ENCODE results near the gene SF3A1. TPM values are rescaled to one million over a fixed set of nuclear protein-coding genes. Genes with fewer than 3 reads are reported as not detected.
"Not testable (repeated sequence)": the region's sequence is repeated elsewhere in the genome, so short reads cannot be mapped to it uniquely, and the experiment has no call there.

SF3A1 gene
- polyA plus RNA-seq, 5 donors, result 105 to 165 (median 132) TPM

DNA sequence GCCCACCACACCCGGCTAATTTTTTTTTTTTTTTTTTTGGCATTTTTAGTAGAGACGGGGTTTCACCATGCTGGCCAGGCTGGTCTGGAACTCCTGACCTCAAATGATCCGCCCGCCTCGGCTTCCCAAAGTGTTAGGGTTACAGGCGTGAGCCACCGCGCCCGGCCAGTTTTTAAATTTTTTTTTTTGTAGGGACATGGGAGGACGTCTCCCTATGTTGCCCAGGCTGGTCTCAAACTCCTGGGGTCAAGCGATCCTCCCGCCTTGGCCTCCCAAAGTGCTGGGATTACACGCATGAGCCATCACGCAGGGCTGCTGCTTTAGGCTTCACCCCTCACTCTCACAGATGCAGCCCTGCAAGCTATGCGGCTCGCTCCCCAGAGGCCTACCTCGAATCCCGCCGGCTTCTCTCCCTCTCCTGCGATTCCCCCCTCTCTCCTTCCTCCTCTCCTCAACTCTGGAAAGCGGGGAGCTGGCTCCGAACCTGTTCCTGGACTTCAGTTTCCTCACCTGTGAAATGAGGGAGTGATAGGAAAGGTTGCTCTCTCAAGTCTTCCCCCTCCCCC is 1.0 kb upstream of the SF3A1 start:
- DNase-seq, result no peak

DNA sequence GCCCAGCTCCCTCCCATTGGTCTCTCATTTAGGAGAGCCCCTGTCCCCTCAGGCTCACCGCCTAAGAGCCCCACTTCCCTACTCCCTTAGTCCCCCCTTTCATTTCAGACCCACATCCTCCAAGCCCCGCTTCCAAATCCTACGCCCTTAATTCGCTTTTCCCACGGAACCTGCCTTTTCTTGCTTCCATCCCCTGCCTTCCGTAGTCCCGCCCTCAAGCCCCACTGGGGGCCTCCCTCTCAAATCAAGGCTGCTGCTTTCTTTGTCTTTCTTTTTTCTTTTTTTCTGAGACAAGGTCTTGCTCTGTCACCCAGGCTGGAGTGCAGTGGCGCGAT is 509 bp upstream of the SF3A1 start:
- no peak for DNase-seq

- no peak for DNase-seq
Observed at GRCh38 chr22:30354644-30355043, 2.0 kb downstream of the SF3A1 start.

GRCh38 chr22:30351226-30351625 is 5.5 kb downstream of the SF3A1 start:
- DNase-seq, result no peak

DNA sequence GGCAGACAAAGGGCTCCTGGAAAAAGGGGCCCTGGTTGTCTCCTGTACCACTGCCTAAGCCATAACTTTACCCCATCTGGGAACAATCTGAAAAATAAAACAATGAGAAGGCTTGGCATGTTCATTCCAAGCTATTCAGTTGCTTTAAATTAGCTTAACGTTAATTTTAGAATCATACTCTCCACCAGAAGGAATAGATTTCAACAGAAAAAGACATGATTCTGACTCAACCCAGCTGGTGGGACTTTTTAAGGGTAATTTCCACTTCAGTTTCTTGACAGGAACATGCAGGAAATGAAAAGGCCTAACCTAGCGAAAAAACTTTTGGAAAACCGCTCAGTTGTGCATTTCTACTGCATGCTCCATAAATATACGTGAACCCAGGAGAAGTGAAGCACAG is 7.9 kb downstream of the SF3A1 start:
- peak; percentile 73 to 79 for DNase-seq

- no peak for DNase-seq
Observed at GRCh38 chr22:30348404-30348803, 8.3 kb downstream of the SF3A1 start.

DNA sequence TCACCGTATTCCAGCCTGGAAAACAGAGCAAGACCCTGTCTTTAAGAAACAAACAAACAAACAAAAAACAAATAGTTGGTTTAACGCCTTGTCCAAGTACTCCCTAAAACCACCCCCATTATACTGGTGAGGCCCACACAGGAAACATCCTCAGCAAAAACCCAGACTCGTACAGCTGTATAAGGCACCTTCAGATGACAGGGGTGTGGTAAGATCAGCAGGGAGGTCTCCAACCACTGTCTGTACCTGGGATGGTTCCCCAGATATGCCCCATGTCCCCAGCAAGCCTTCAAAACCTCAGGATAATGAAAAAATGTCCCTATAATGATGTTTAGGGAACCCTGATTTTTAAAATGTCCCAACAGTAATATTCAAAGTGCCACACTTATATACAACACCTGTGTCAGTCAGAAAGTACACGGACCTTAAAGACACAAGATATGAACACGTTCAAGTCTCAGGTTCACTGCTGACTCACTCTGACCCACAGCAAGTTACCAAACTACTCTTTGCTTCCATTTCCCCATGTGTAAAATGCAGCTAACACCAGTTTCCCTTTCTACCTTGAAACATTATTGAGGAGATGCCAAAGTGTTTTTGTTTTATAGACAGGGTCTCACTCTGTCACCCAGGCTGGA is 9.3 kb downstream of the SF3A1 start:
- no peak for DNase-seq

DNA sequence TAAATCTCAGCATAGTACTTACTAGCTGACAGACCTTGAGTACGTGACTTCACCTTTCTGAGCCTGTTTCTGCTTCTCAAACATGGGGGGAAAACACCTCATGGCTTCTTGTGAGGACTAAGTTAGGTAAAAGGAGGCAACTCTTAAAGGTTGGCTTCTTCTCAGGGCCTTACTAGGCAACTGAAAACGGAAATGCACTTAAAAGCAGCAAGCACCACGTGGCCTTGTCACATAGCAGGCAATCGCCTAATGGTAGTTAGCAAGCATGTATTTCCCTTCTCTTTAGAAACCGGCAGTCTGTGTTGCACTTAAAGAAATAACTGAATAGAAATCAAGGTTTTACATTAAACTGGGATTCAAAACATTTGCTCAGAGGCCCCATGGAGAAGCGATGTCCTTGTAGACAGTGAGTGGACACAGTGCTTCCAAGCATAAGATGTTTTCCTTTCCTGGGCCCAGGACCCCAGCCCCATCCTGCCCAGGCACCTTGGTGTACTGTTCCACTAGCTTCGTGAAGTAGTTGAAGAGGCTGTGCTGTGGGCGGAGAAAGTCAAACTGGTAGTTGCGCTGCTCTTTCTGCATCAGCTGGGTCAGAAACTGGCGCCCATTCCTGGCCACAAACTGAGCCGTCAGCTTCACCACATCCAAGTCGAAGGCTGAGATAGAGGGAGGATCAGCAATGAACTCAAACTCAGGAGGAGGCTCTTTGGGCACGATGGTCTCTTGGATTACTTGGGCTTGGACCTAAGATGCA is 12.1 kb downstream of the SF3A1 start:
- no peak for DNase-seq

GRCh38 chr22:30340911-30341685 is 15.6 kb downstream of the SF3A1 start:
- no peak for DNase-seq

DNA sequence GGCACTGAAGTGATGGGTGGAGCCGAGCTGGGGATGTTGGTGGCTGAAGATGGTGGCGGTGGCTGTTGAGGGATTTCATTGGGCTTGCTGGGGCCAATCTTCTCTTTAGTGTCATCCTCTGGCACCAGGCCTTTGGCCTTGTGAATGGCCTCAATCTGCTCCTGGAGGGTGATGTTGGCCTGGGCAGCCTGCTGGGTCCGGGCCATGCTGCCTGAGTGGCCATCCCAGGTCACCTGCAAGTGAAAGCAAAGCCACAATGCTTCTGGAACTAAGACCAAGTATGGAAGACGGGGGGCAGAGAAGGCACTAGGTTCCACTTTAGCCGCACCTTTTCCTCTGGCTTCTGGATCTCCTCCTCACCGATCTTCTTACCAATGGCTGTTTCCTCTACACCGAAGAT is 17.9 kb downstream of the SF3A1 start:
- no peak for DNase-seq

GRCh38 chr22:30338341-30338740 is 18.4 kb downstream of the SF3A1 start:
- DNase-seq, result not testable (repeated sequence)

DNA sequence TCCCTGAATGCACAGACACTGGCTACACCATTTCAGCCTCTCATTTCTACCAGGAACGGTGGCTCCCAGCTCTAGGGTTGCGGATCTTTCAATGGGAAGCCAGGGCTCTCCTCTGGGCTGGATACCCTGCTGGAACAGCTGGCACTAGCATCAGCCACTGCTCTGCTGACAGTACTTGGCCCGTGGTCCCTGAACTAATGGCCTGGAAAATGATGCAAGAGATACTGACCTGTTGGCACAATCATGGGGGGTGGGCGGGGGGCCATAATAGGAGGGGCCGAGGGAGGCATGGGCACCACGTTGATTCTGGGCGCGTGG is 19.3 kb downstream of the SF3A1 start:
- DNase-seq, result no peak

DNA sequence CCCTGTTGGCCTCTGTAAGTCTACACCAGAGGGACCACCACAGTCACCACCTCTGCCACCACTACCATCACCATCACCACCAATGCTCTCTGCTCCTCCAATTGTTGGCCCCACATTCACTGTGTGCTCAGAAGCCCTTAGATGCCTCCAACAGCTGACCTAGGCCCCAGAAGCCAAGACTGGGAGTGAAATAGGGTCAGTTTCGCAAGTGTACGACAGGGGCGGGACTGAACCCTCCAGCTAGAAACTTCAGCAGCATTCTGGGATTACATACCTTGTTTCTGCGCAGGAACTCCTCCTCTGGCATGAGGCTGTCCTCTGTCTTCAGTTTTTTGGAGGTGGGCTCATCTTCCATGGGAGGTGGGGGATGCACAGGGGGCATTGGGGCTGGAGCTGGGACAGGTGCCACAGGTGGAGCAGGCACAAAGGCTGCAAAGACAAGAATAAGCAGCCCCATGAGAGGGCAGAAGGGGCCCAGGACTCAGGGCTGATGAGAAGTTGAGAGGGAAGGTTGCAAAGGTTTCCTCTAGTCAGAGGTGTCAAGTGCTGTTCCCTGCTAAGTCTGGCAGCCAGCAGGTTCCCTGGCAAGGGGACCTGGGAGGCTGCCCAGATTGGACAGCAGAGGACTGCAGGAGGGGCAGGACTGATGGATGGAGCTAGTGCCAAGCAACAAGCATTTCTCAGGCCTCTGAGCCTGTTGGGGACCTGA is 19.8 kb downstream of the SF3A1 start:
- DNase-seq, result no peak

DNA sequence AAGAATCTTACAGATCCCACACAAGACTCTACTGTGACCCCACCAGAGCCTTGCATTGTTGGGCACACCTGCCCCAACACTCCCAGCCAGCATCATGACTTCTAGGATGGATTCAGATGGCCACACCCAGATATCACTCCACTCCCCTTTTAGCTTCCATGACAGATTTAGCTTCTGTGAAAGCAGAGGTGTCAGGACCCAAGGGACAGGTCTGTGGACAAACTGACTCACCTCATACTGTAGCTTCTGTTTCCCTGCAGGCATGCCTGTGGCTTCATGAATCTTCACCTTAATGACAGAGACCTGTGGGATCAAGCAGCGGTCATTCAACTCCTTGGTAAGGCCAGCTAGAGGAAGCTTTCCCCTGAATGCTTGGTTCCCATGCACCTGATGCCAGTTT is 21.5 kb downstream of the SF3A1 start:
- no peak for DNase-seq

DNA sequence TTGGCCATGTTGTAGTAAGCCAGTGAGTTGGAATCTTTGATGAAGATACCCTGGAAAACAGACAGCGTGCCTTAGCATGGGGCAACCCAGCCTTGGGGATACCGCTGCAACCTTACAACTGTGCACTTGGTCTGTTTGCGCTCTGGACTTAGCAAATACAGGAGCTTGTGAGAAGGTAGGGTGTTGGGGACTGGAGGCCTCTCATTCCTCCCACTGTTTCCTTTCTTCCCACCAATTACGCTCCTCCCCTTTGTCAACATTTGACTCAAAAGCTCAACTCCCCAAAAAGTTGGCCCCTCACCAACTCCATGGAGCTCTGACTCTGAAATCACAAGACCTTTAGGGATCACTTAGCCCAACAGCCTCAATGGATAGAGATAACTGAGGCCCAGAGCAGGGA is 22.0 kb downstream of the SF3A1 start:
- DNase-seq, result no peak

DNA sequence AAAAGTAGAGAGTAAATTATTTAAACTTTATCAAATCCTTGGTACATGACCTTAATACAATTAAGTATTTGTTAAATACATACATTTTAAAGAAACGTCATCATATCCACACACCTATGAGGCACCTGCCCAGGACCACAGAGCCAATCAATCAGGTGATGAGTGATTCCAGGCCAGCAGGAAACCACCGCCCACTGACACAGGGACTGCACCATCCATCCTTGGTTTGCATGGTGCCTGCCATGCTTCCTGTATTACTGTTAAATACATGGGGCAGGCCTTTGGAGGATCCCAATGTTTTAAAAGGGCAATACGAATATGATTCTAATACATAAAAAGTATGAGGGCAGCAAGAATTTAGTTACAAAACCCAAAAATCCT is 23.0 kb downstream of the SF3A1 start:
- DNase-seq, result no peak

GRCh38 chr22:30332994-30333706 is 23.5 kb downstream of the SF3A1 start:
- no peak for DNase-seq

GRCh38 chr22:30332551-30332950 is 24.1 kb downstream of the SF3A1 start:
- DNase-seq, result no peak

DNA sequence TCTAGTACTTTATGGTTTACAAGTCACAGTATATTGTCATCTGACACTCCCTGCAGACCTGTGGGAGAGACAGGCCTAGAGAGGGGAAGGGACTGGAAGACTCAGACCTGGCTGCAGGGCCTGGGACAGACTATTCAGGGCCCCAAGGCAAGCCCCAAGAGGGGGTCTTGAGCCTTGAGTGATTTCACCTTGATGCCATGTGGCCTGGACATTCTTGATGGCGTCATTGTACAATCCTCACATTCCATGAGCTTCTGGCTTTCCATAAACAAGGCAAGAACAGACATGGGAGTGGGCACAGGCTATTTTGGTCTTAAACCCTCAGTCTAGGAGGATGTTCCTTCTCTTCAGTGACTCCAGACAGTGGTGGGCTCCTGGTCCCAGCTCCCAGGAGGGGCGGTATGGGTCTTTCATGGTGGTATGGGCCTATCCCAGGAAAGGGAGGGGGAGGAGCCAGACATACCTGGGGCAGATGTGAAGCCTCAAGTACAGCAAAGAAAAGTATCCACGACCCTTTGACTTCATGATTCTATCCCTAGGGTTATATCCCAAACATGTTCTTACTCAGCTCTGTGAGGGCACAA is 28.1 kb downstream of the SF3A1 start:
- no peak for DNase-seq

DNA sequence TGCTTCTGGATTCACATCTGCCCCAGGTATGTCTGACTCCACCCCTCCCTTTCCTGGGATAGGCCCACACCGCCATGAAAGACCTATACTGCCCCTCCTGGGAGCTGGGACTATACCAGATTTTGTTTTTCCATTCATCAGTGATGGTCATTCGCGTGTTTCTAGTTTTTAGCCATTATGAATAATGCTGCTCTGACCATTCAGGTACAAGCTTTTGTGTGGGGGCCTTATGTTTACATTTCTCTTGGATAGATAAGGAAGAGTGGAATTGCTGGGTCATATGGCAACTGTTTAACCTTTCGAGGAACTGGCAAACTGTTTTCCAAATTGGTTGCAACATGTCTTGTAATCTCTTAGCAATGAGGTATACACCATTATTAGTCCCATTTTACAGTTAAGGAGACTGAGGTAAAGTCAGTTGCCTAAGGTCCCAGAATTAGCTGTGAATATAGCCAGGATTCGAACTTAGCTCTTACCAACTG is 28.8 kb downstream of the SF3A1 start:
- no peak for DNase-seq
